Suppressor macrophage (primary cell): ENCODE data around the gene ZNF524.
"Not testable (repeated sequence)": the region's sequence is repeated elsewhere in the genome, so short reads cannot be mapped to it uniquely, and the experiment has no call there.

Experiments
- DNase-seq, 4 experiments: peaks; one replicate each; pipeline ENCODE4 v3.0.0-alpha.2; 2020 to 2022

The ZNF524 gene

GRCh38 chr19:55581823-55582223 lies 18.3 kb upstream of the ZNF524 start:
- DNase-seq = no peak

- DNase-seq = not testable (repeated sequence)
These were observed 17.8 kb upstream of the ZNF524 start for GRCh38 chr19:55582284-55582683.

- DNase-seq = not testable (repeated sequence)
These were observed 16.2 kb upstream of the ZNF524 start for GRCh38 chr19:55583897-55584296.

DNA sequence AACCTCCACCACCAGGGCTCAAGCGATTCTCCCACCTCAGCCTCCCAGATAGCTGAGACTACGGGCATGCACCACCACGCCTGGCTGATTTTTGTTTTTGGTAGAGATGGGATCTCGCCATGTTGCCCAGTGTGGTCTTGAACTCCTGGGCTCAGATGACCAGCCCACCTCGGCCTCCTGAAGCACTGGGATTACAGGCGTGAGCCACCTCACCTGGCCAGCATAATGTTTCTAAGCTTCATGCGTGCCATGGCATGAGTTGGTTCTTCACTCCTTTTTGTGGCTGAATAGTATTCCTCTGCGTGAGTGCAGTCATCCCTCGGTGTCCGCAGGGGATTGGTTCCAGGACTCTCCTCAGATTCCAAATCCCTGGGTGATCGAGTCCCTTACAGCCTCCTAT lies 15.2 kb upstream of the ZNF524 start:
- no peak for DNase-seq

- no peak for DNase-seq
These were observed 14.3 kb upstream of the ZNF524 start for GRCh38 chr19:55585658-55586339.

DNA sequence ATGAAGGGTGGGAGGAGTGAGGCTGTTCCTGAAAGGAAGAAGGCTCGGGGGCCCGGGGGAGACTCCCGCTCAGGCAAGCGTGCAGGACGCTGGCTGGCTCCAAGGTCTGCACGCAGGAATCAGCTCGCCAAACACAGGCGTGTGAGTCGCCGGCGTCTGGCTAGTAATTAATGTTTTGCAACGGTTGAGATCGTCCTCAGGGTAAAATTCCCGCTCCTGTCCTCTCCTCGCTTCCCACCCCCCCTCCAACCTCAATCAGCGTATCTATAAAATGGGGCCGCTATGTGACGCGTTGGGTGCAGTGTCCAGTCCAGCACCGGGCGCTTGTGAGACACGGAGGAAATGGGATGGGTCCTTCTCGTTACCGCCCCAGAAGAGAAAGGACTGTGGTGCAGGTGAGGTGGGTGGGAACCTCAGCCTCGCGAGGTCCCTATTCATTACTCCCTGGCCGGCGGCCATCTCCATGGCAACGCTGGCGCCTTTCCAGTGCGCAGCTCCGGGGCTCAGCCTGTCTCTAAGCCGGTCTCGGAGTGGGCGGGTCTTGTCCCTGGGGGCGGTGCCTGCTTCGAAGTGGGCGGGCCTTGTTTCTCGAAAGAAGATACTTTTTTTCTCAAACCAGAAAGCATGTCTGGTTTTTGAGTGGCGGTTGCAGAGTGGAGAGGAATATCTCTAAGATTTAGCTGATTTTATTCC lies 13.0 kb upstream of the ZNF524 start:
- DNase-seq = peak; percentile 90 to 95 (median 92)

- no peak for DNase-seq
These were observed 11.3 kb upstream of the ZNF524 start for GRCh38 chr19:55588738-55589137.

DNA sequence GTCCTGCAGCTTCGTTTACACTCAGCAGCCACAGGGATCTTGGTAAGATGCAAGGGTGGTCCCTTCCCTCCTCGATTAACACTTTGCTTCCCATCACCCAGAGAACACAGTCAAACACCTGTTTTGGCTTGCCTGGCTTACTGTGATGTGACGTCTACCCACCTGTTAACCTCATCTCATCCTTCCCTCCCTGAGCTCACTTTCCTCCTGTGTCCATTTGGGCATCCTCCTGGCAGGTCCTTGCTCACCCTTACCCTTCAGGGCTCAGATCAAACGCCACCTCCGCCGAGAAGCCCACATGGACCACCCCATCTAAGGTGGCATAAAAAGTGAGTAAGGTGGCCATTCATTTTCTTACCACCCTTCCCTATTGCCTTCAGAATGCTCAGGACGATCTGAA lies 10.0 kb upstream of the ZNF524 start:
- no peak for DNase-seq

- no peak for DNase-seq
These were observed 9.5 kb upstream of the ZNF524 start for GRCh38 chr19:55590617-55591016.

GRCh38 chr19:55591555-55591954 lies 8.5 kb upstream of the ZNF524 start:
- DNase-seq = no peak

DNA sequence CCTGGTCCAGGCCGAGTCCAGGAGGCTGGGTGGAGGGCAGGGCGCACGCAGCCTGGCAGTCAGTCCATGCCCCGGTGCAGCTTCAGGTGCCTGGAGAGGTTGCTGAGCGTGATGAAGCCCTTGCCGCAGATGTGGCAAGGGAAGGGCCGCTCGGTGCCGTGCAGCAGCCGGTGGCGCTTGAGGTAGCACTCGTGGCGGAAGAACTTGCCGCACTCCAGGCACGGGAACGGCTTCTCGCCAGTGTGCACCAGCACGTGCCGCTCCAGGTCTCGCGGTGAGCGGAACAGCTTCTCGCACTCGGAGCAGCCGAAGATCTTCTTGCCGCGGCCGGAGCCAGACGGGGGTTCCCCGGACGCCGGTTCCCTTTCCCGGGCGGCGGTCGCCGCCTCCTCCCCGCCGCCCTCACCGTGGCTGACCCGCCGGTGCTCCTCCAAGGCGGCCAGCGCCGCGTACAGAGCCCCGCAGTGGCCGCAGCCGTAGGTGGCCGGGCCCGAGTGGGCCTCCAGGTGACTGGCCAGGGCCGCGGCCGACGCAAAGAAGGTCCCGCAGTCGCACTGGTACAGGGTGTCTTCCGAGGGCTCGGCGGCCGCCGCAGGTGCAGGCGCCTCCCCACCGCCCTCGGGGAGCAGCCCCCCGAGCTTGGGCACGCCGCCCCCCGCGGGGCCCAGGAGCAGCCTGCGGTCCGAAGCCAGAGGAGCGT lies 7.5 kb upstream of the ZNF524 start:
- no peak for DNase-seq

GRCh38 chr19:55593096-55593772 lies 6.9 kb upstream of the ZNF524 start:
- DNase-seq = no peak

GRCh38 chr19:55594996-55595545 lies 5.0 kb upstream of the ZNF524 start:
- no peak for DNase-seq

DNA sequence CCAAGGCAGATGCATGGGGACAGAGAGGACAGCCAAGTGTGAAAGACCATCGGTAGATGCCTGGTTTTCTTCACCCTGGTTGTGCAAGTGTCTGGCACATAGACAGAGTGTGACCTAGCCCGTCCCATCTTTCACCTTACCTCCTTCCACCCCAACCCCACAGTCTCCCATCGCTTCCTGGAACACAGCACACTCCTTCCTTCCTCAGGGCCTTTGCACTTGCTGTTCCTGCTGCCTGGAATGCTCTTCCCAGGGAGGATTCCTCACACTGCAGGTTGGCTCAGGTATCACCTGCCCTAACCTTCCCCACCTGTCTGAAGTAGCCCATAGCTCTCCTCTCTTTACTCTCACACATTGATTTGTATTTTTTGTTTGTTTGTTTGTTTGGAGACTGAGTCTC lies 3.8 kb upstream of the ZNF524 start:
- no peak for DNase-seq

DNA sequence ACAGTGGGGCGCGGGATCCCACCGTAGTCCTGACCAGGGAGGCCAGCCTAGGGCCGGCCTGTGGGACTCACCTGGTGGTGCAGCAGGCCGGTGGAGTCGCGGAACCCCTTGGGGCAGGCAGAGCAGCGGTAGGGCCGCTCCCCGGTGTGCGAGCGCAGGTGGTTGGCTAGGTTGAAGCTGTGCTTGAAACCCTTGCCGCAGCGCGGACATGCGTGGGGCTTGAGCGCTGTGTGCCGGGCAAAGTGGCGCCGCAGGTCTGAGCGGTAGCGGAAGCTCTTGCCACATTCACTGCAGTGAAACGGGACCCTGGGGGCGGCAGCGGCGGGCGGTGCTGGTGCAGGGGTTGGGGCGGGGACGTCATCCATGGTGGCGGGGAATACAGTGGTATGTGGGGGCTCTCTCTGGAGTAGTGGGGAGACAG lies 2.6 kb upstream of the ZNF524 start:
- no peak for DNase-seq

- no peak for DNase-seq
These were observed 2.1 kb upstream of the ZNF524 start for GRCh38 chr19:55598034-55598433.

DNA sequence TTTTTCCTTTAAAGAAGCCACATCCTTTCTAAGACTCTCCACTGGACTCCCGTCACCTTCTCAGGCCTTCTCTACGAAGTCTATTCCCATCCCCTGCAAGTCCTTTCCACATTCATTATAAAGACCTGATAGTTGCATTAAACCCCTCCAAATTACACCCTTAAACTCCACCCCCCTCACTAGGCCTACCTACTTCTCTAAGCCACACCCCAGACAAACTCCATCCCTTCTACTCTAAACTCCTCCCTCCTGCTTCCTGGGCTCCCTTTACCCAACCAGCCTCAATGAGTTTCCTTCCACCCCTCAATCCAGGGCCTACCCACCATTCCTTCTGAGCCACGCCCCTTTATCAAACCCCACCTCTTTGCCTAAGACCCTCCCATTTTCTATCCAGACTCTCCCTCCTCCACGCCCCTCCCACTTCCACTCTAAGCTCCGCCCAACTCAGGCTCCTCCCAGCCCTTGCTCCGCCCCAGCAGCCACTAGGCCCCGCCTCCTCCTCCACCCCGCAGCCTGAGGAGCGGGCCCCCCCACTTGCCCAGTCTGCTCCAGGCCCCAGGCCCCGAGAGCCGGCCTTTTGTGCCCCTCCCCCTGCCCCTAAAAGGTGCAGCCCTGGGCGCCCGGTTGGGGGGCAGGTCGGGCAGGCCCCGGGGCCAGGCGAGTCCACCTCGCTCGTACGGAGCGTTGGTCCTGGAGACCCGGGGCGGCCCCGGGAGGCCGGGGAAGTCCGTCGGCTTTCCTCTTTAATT lies 1.2 kb upstream of the ZNF524 start:
- peak; percentile 97 to 98 (median 97) for DNase-seq

- DNase-seq = peak; percentile 98 to 99 (median 98)
These were observed 633 bp upstream of the ZNF524 start, which contains the start of gene FIZ1 for GRCh38 chr19:55599468-55599841. FIZ1 (minus strand) TSS chr19:55599517; CDS start chr19:55597865, 1,652 bp downstream.

DNA sequence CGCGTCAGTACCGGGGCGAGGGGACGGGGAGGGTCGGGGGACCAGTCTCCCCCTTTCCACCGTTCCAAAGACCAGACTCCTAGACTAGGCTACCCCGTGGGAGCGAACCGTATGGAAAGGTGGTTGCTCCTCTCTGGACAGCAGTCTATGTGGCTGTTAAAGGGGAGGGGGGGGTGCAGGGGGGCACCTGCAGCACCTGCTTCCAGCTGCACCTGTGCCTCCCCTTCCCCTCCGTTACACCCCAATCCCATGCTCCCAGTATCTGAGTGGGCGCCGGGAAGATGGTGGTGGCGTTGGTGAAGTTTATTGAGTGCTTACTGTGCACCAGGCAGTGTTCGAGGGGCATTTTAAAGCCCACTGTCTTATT lies 557 bp downstream of the ZNF524 start:
- no peak for DNase-seq

DNA sequence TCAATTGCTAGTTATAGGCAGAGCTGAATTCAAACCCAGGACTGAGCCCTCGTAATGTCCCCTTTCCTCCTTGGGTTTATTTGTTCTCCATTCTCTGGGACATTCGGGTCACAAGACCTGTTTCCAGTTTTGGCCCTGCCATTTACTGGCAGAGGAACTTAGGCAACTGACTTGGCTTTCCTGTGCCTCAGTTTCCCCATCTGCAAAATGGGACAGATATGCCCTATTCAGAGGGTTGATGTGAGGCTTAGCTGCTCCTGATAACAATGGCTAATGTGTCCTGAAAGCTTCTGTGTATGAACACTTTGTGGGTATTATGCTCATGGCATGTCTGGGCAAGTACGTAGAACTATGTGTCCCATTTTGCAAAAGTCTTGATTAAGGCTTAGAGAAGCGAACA lies 996 bp downstream of the ZNF524 start:
- DNase-seq = peak; percentile 16 to 58 (median 50)

- DNase-seq = no peak
These were observed 2.3 kb downstream of the ZNF524 start for GRCh38 chr19:55602104-55603001.
